Ovary (tissue), 3 donors: ENCODE data around the gene PSME1.

ENCODE experiments used
- EP300 ChIP-seq: sonication (generic); formaldehyde crosslinking; IDR thresholded peaks from one replicate; pipeline ENCODE4 v1.6.1; 2017; ENCODE audit warnings: antibody characterized with exemption
- POLR2A ChIP-seq: fragments of 450-650 bp; IDR thresholded peaks from one replicate; pipeline ENCODE4 v1.6.1; 2017; ENCODE audit warnings: antibody characterized with exemption, mild to moderate bottlenecking, moderate library complexity
- TF ChIP-seq, protein P1 (sequence below), 3 donors: fragments of 450-650 bp in 2 of 3; fragments of 200-600 bp in 1 of 3; IDR thresholded peaks; one replicate each; pipeline versions ENCODE4 v1.5.1 to v1.8.0; 2016 to 2022; ENCODE audit warnings: antibody characterized with exemption in 3 of 3, mild to moderate bottlenecking in 1 of 3
- donor health status: DM: no; HTN: no; CAD: no.

DNA sequence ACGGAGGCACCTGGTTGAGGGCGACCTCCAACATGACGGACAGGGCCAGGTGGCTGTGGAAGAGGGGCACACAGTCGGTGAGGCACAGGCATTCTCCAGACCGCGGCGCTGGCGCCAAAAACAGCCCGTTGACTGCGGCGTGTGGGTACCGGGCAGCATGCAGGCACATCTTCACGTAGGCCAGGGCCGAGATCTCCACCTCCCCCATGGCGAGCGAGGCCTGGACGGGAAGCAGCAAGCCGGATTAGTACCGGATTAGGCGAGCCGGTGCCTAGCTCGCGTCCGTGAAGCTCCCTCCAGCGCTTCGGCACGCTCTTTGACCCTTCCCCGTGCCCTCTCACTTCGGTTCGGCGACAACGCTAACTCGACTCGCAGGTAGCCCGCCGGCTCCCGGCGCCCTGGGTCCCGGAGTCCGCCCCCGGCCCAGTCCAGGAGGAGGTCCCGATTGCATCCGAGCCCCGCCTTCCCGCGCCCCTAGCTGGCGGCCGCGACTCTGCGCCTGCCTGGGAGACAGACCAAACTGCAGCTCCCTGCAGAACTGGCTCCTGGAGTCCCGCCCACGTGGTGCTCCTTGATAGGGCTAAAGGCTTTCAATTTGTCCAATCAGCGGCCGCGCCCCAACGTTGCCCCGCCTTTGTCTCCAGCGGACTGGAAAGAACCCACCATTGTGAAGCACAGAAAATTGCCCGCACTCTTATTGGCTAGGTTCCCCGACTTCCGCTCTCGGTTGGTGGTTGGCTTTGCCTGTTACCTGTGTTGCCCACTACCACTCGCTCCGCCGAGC, 5.3 kb downstream of the PSME1 start, which contains the start of gene EMC9:
- TF ChIP-seq POLR2A (peak; percentile 80), EP300 (no peak)
- TF ChIP-seq, protein P1, sequence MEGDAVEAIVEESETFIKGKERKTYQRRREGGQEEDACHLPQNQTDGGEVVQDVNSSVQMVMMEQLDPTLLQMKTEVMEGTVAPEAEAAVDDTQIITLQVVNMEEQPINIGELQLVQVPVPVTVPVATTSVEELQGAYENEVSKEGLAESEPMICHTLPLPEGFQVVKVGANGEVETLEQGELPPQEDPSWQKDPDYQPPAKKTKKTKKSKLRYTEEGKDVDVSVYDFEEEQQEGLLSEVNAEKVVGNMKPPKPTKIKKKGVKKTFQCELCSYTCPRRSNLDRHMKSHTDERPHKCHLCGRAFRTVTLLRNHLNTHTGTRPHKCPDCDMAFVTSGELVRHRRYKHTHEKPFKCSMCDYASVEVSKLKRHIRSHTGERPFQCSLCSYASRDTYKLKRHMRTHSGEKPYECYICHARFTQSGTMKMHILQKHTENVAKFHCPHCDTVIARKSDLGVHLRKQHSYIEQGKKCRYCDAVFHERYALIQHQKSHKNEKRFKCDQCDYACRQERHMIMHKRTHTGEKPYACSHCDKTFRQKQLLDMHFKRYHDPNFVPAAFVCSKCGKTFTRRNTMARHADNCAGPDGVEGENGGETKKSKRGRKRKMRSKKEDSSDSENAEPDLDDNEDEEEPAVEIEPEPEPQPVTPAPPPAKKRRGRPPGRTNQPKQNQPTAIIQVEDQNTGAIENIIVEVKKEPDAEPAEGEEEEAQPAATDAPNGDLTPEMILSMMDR (IDR thresholded peaks at IDR 0.05), result peak; percentile 55 to 89 (median 87)
